GM12865 (cell line): Measurements from ENCODE around the gene BACH1.
A peak's percentile ranks its signal among the peaks of the same experiment; 100 is the strongest.

Experiments
- DNase-seq: peaks from one replicate; pipeline ENCODE4 v3.0.0; 2010; ENCODE audit warnings: low read depth
- H3K4me3 ChIP-seq: 2 replicates; pipeline ENCODE4 v1.5.1; 2011; ENCODE audit warnings: mild to moderate bottlenecking, low read depth, low read length, control low read depth
- TF ChIP-seq, protein P1 (sequence below): IDR thresholded peaks from 2 replicates; pipeline ENCODE4 v1.5.1; 2011; ENCODE audit warnings: low read length, control low read depth, low read depth, inconsistent platforms; ENCODE audit not compliant: insufficient read depth; ENCODE audit errors: missing control alignments

BACH1 gene

DNA sequence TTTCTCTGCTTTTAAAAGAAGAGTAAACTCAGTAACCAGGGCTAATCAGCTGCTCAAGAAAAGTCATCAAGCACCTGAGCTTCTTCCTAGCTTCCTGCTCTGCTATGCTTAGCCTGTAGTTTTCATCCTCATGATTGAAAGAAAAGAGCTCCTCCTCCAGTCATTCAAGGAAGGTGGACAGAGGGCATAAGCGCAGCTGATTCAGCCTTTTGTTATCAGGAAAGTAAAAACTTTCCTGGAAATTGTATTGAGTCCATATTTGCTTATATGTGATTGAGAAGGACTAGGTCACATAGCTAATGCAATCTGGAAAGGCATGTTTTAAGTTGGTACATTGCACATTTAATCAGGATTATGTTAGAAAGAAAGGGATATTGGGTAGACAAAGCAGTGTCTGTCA lies 8.5 kb upstream of the BACH1 start:
- no peak for DNase-seq
- no peak overlapping the region for H3K4me3 ChIP-seq
- TF ChIP-seq, protein P1, sequence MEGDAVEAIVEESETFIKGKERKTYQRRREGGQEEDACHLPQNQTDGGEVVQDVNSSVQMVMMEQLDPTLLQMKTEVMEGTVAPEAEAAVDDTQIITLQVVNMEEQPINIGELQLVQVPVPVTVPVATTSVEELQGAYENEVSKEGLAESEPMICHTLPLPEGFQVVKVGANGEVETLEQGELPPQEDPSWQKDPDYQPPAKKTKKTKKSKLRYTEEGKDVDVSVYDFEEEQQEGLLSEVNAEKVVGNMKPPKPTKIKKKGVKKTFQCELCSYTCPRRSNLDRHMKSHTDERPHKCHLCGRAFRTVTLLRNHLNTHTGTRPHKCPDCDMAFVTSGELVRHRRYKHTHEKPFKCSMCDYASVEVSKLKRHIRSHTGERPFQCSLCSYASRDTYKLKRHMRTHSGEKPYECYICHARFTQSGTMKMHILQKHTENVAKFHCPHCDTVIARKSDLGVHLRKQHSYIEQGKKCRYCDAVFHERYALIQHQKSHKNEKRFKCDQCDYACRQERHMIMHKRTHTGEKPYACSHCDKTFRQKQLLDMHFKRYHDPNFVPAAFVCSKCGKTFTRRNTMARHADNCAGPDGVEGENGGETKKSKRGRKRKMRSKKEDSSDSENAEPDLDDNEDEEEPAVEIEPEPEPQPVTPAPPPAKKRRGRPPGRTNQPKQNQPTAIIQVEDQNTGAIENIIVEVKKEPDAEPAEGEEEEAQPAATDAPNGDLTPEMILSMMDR = no peak

GRCh38 chr21:29293495-29293894 lies 5.2 kb upstream of the BACH1 start:
- no peak overlapping the region for H3K4me3 ChIP-seq
- TF ChIP-seq, protein P1 = no peak
- DNase-seq = peak; percentile 87

- DNase-seq = peak; percentile 88
- H3K4me3 ChIP-seq = peak overlapping the region; percentile 36
- TF ChIP-seq, protein P1 = no peak
Measured at GRCh38 chr21:29295066-29295650, 3.6 kb upstream of the BACH1 start.

- DNase-seq = peak; percentile 78
- TF ChIP-seq, protein P1 = no peak
- H3K4me3 ChIP-seq = peak overlapping the region; percentile 27
Measured at GRCh38 chr21:29296446-29296845, 2.3 kb upstream of the BACH1 start.

DNA sequence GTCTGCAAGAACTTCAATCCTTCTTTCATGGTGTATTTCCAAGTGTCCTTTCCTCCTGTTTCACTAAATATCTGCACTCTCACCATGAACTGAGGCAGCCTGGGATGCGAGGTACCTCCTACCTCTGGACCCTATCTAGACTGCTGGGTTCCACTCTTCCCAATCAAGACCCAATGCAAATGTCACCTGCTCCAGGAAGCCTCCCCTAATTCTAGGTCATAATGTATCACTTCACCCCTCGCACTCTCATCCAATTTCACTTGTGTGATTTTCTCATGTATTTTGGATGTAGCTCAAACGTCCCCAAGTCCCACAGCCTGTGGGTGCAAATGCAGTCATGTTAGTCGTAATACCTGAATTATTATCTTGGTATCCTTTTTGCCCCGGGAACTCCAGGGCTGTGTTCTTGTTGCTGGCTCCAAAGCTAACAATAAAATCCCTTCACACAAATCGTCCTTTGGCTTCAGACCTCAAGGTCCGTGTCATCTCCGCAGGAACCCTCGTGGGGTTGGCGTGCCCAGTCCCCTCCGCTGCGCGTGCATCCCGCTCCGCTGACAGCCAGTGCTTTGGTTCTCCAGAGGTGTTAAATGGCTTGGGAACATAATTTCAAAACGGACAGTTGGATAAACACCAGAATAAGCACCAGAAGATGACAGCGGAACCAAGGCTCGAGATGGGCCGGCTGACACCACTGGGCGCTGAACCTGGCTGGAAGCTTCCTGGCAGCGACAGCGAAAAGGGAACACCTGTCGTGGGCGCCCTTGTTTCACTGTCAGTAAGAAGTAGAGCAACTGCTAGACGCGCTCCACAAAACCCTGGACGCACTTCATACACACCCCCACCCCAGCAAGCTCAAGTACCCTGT lies 1.0 kb upstream of the BACH1 start:
- TF ChIP-seq, protein P1 = no peak
- H3K4me3 ChIP-seq = peak overlapping the region; percentile 57

DNA sequence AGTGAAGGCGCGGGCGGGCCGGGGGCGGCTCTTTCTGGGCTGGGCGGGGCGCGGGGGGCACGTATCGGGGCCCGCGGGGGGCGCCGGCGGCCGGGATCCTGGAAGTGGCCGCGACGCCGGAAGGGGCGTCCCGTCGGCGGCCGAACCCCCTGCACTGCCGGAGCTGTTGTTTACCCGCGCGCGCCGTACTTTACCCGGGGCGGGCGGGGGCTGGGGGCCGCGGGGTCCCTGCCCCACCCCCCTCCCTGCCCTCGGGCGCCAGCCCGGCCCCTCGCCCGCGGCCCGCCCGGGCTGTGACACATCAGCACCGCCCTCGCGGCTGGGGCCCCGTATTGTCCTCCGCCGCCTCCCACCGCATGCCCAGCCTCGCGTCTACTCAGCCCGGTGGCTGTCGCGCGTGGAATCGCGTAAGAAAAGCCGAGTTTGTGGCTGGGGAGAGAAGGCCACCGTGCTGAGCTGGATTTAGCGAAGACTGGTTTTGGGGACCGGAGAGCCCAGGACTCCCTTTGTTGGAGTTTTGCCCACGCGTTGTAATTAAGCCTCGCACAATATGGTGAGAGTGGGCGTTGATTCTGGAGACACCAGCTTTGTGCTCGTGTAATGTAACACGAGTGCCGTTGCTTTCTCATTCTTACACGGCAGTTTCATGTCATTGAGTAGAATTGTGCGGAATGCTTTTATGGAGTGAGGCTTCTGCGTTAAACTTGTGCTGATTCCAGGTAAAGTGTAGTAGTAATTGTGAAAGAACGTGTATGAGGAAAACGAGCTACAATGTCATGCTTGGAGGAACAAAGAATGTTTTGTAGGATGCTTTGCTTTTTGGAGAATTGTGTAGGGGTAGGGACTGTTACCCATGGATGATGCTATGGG lies 559 bp downstream of the BACH1 start:
- TF ChIP-seq, protein P1 = no peak
- peak overlapping the region; percentile 83 for H3K4me3 ChIP-seq
- DNase-seq = no peak

More for the DNA sequence above, 1.0 kb upstream of the BACH1 start:
- DNase-seq = no peak
